IPS-18a (cell line): ENCODE measurements around the gene NLRC5.

Source experiments
- H3K27ac ChIP-seq: one replicate; pipeline ENCODE4 v1.5.1; 2013; ENCODE audit warnings: low read length
- H3K27me3 ChIP-seq: one replicate; pipeline ENCODE4 v1.6.1; 2013; ENCODE audit warnings: mild to moderate bottlenecking, low read length; ENCODE audit not compliant: control insufficient read depth, insufficient read depth
- H3K36me3 ChIP-seq: one replicate; pipeline ENCODE4 v1.6.1; 2013; ENCODE audit warnings: low read depth, low read length; ENCODE audit not compliant: control insufficient read depth
- H3K4me1 ChIP-seq: one replicate; pipeline ENCODE4 v1.6.1; 2013; ENCODE audit warnings: low read depth, low read length; ENCODE audit not compliant: control insufficient read depth
- H3K4me3 ChIP-seq: one replicate; pipeline ENCODE4 v1.5.1; 2013; ENCODE audit warnings: low read length
- H3K9ac ChIP-seq: one replicate; pipeline ENCODE4 v1.6.1; 2013; ENCODE audit warnings: mild to moderate bottlenecking, low read length, moderate library complexity
- H3K9me3 ChIP-seq: one replicate; pipeline ENCODE4 v1.6.1; 2013; ENCODE audit warnings: low read depth, low read length; ENCODE audit not compliant: control insufficient read depth

Gene NLRC5

GRCh38 chr16:56950051-56950450 lies 39.3 kb upstream of the NLRC5 start:
- H3K27ac ChIP-seq, result no peak overlapping the region
- no peak overlapping the region for H3K9ac ChIP-seq
- no peaks in the 10 kb centered on the region for H3K9me3 ChIP-seq
- no peaks in the 10 kb centered on the region for H3K27me3 ChIP-seq
- H3K36me3 ChIP-seq, result peaks cover 4% of the 10 kb centered on the region
- no peak overlapping the region for H3K4me3 ChIP-seq
- no peaks in the 10 kb centered on the region for H3K4me1 ChIP-seq

GRCh38 chr16:56950455-56950854 lies 38.9 kb upstream of the NLRC5 start:
- Histone ChIP-seq H3K9ac (no peak overlapping the region), H3K4me1 (no peaks in the 10 kb centered on the region), H3K27ac (no peak overlapping the region)

GRCh38 chr16:56950881-56951771 lies 38.2 kb upstream of the NLRC5 start:
- Histone ChIP-seq H3K4me1 (no peaks in the 10 kb centered on the region), H3K27ac (no peak overlapping the region), H3K9me3 (no peaks in the 10 kb centered on the region), H3K27me3 (no peaks in the 10 kb centered on the region), H3K9ac (no peak overlapping the region), H3K36me3 (no peaks in the 10 kb centered on the region), H3K4me3 (no peak overlapping the region)

More at GRCh38 chr16:56950455-56950854, 38.9 kb upstream of the NLRC5 start:
- no peak overlapping the region for H3K4me3 ChIP-seq
- H3K27me3 ChIP-seq, result no peaks in the 10 kb centered on the region
- peaks cover under 1% of the 10 kb centered on the region for H3K36me3 ChIP-seq
- H3K9me3 ChIP-seq, result no peaks in the 10 kb centered on the region

GRCh38 chr16:56953006-56953405 lies 36.4 kb upstream of the NLRC5 start:
- Histone ChIP-seq H3K4me3 (no peak overlapping the region), H3K36me3 (no peaks in the 10 kb centered on the region), H3K9ac (no peak overlapping the region), H3K4me1 (no peaks in the 10 kb centered on the region), H3K27me3 (no peaks in the 10 kb centered on the region), H3K27ac (no peak overlapping the region), H3K9me3 (no peaks in the 10 kb centered on the region)

GRCh38 chr16:56956076-56956475 lies 33.3 kb upstream of the NLRC5 start:
- no peak overlapping the region for H3K9ac ChIP-seq
- H3K4me1 ChIP-seq, result no peaks in the 10 kb centered on the region
- H3K4me3 ChIP-seq, result no peak overlapping the region
- H3K27ac ChIP-seq, result no peak overlapping the region
- no peaks in the 10 kb centered on the region for H3K9me3 ChIP-seq
- H3K27me3 ChIP-seq, result no peaks in the 10 kb centered on the region
- H3K36me3 ChIP-seq, result no peaks in the 10 kb centered on the region

- no peaks in the 10 kb centered on the region for H3K4me1 ChIP-seq
- H3K36me3 ChIP-seq, result no peaks in the 10 kb centered on the region
- no peak overlapping the region for H3K9ac ChIP-seq
- no peak overlapping the region for H3K4me3 ChIP-seq
- H3K27me3 ChIP-seq, result no peaks in the 10 kb centered on the region
- no peak overlapping the region for H3K27ac ChIP-seq
- H3K9me3 ChIP-seq, result no peaks in the 10 kb centered on the region
Measured at GRCh38 chr16:56956756-56957155, 32.6 kb upstream of the NLRC5 start.

- Histone ChIP-seq H3K9me3 (no peaks in the 10 kb centered on the region), H3K27ac (no peak overlapping the region), H3K9ac (no peak overlapping the region), H3K27me3 (no peaks in the 10 kb centered on the region), H3K4me3 (no peak overlapping the region), H3K36me3 (no peaks in the 10 kb centered on the region), H3K4me1 (no peaks in the 10 kb centered on the region)
Measured at GRCh38 chr16:56960681-56961281, 28.6 kb upstream of the NLRC5 start.

- no peak overlapping the region for H3K4me3 ChIP-seq
- H3K9me3 ChIP-seq, result no peaks in the 10 kb centered on the region
- H3K27me3 ChIP-seq, result no peaks in the 10 kb centered on the region
- no peaks in the 10 kb centered on the region for H3K4me1 ChIP-seq
- H3K27ac ChIP-seq, result no peak overlapping the region
- no peaks in the 10 kb centered on the region for H3K36me3 ChIP-seq
- H3K9ac ChIP-seq, result no peak overlapping the region
Measured at GRCh38 chr16:56961386-56961785, 28.0 kb upstream of the NLRC5 start.

GRCh38 chr16:56961851-56962281 lies 27.5 kb upstream of the NLRC5 start, which contains the start of gene CETP:
Gene CETP, plus strand, starts transcription at chr16:56961950. Its CDS starts 30 bp downstream, at chr16:56961980.
- no peak within 1 kb of the TSS for H3K9ac ChIP-seq
- no peaks in the 10 kb centered on the region for H3K36me3 ChIP-seq
- H3K27ac ChIP-seq, result no peak within 1 kb of the TSS
- no peaks in the 10 kb centered on the region for H3K27me3 ChIP-seq
- H3K4me1 ChIP-seq, result no peaks in the 10 kb centered on the region
- H3K4me3 ChIP-seq, result no peak within 1 kb of the TSS
- H3K9me3 ChIP-seq, result no peaks in the 10 kb centered on the region

- no peaks in the 10 kb centered on the region for H3K9me3 ChIP-seq
- H3K27me3 ChIP-seq, result no peaks in the 10 kb centered on the region
- H3K9ac ChIP-seq, result no peak overlapping the region
- no peak overlapping the region for H3K4me3 ChIP-seq
- no peaks in the 10 kb centered on the region for H3K36me3 ChIP-seq
- no peaks in the 10 kb centered on the region for H3K4me1 ChIP-seq
- H3K27ac ChIP-seq, result no peak overlapping the region
Measured at GRCh38 chr16:56964243-56965148, 24.9 kb upstream of the NLRC5 start.
